ENCODE measurements around the gene CPNE4. TPM values are rescaled to one million over a fixed set of nuclear protein-coding genes. Genes with fewer than 3 reads are reported as not detected.

Gene CPNE4
- total RNA-seq, 1 experiment from 2014 or later, result 0.41 TPM

DNA sequence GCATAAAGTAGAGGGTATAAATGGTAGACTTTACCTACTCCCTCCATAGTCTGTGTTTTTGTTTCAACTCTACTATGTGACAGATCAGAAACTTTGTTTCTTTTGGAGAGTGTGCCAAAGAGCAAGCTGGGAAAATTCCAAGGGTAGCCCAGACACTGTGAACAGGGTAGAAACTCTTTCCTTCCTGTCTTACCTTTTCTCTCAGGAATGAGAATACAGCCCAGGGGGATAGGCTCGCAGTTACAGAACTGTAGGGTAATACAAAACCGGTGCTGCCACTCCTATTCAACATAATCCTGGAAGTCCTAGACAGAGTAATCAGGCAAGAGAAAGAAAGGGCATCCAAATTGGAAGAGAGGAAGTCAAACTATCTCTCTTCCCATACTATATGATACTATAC lies 256.3 kb downstream of the CPNE4 start:
- TF ChIP-seq, protein P1, sequence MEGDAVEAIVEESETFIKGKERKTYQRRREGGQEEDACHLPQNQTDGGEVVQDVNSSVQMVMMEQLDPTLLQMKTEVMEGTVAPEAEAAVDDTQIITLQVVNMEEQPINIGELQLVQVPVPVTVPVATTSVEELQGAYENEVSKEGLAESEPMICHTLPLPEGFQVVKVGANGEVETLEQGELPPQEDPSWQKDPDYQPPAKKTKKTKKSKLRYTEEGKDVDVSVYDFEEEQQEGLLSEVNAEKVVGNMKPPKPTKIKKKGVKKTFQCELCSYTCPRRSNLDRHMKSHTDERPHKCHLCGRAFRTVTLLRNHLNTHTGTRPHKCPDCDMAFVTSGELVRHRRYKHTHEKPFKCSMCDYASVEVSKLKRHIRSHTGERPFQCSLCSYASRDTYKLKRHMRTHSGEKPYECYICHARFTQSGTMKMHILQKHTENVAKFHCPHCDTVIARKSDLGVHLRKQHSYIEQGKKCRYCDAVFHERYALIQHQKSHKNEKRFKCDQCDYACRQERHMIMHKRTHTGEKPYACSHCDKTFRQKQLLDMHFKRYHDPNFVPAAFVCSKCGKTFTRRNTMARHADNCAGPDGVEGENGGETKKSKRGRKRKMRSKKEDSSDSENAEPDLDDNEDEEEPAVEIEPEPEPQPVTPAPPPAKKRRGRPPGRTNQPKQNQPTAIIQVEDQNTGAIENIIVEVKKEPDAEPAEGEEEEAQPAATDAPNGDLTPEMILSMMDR (IDR thresholded peaks at IDR 0.05; ENCODE audit: insufficient read depth in 1 of 2, low read depth in 1 of 2, low read length in 1 of 2, severe bottlenecking in 1 of 2, unreplicated experiment in 1 of 2), result no peak
- Histone ChIP-seq H3K27me3 (replicated peaks; ENCODE audit: control insufficient read depth, insufficient read depth, low read length) (no peaks in the 10 kb centered on the region), H3K4me3 (ENCODE audit: low read depth, low read length) (no peak overlapping the region), H3K9me3 (no peaks in the 10 kb centered on the region), H3K36me3 (ENCODE audit: control insufficient read depth, insufficient read depth, low read length) (no peaks in the 10 kb centered on the region), H3K4me1 (no peaks in the 10 kb centered on the region)
- POLR2A ChIA-PET, result no interaction called here
- Mint-ChIP-seq H3K27ac (ENCODE audit: unreplicated experiment) (no peak overlapping the region), H3K4me3 (ENCODE audit: unreplicated experiment) (no peak overlapping the region), H3K36me3 (ENCODE audit: insufficient read depth, unreplicated experiment) (no peaks in the 10 kb centered on the region), H3K9me3 (ENCODE audit: unreplicated experiment) (no peaks in the 10 kb centered on the region), H3K27me3 (ENCODE audit: insufficient read depth, unreplicated experiment) (peaks cover 2% of the 10 kb centered on the region), H3K4me1 (ENCODE audit: low read depth, unreplicated experiment) (no peaks in the 10 kb centered on the region)
- intact Hi-C loops (cut with micrococcal nuclease; ENCODE audit: unreplicated experiment), result no loop called here
- no peak for DNase-seq
- no TSS peak for BruUV-seq (replicated peaks)
- CTCF ChIA-PET, result no interaction called here

DNA sequence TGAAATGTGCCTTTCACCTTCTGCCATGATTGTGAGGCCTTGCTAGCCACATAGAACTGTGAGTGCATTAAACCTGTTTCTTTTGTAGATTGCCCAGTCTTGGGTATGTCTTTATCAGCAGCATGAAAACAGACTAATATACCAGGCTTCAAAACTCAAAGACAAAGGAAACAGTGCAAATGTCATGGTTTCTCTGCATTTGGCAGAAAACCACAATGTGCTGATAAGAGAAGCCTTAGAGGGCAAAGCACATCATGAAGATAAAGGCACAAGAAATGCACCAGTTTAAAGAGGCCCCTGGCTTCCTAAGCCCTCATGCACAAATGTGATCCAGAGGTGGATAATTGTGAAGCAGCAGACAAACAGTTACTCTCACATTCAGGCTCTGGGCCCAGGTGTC lies 259.2 kb downstream of the CPNE4 start:
- Mint-ChIP-seq H3K4me3 (ENCODE audit: unreplicated experiment) (no peak overlapping the region), H3K27ac (ENCODE audit: unreplicated experiment) (no peak overlapping the region), H3K36me3 (ENCODE audit: insufficient read depth, unreplicated experiment) (no peaks in the 10 kb centered on the region), H3K27me3 (ENCODE audit: insufficient read depth, unreplicated experiment) (peaks cover 5% of the 10 kb centered on the region), H3K9me3 (ENCODE audit: unreplicated experiment) (no peaks in the 10 kb centered on the region), H3K4me1 (ENCODE audit: low read depth, unreplicated experiment) (no peaks in the 10 kb centered on the region)
- ChIA-PET POLR2A (no interaction called here), CTCF (no interaction called here)
- Histone ChIP-seq H3K27me3 (replicated peaks; ENCODE audit: control insufficient read depth, insufficient read depth, low read length) (no peaks in the 10 kb centered on the region), H3K4me3 (ENCODE audit: low read depth, low read length) (no peak overlapping the region), H3K36me3 (ENCODE audit: control insufficient read depth, insufficient read depth, low read length) (no peaks in the 10 kb centered on the region), H3K9me3 (no peaks in the 10 kb centered on the region), H3K4me1 (no peaks in the 10 kb centered on the region)
- no TSS peak for BruUV-seq (replicated peaks)
- TF ChIP-seq, protein P1 (IDR thresholded peaks at IDR 0.05; ENCODE audit: insufficient read depth in 1 of 2, low read depth in 1 of 2, low read length in 1 of 2, severe bottlenecking in 1 of 2, unreplicated experiment in 1 of 2), result no peak
- DNase-seq, result no peak
- intact Hi-C loops (cut with micrococcal nuclease; ENCODE audit: unreplicated experiment), result no loop called here

DNA sequence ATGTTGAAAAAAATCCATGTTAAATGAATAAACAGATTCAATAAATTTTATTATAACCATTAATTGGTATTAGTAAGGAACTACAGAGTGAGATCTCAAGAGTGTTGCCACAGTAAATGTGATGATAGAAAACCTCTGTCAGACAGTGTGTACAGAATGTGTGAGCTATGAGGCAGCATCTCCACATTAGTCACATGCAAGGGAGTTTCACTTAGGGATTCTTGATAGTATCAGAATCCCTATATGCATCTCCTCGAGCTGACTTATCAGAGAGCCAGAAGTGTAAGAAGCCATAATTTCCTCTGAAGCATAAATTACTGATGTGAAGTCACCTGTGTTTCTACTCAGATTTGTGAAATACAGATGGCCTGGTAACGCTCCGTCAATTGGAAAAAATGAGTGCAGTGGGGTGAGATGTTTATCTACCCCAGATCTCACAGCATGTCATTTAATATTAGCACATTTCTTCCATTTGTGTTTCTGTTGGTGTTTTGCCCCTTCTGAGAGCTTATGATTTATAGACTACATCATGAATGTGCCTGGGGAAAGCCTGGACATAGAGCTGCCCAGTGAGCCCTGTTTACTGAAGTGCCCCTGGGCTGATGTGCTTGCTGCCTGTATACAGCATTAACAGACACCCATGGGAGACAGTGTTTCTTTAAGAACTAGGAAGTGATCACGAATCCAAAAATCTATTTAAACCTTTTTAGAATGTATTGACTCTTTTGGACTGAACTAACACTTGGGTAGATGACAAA lies 262.4 kb downstream of the CPNE4 start:
- H3K4me1 ChIP-seq, result no peaks in the 10 kb centered on the region
- CTCF ChIA-PET, result no interaction called here
- TF ChIP-seq, protein P1 (IDR thresholded peaks at IDR 0.05; ENCODE audit: insufficient read depth in 1 of 2, low read depth in 1 of 2, low read length in 1 of 2, severe bottlenecking in 1 of 2, unreplicated experiment in 1 of 2), result no peak
- no peak overlapping the region for H3K4me3 ChIP-seq (ENCODE audit: low read depth, low read length)
- H3K36me3 ChIP-seq (ENCODE audit: control insufficient read depth, insufficient read depth, low read length), result no peaks in the 10 kb centered on the region
- no peak for DNase-seq
- peaks cover 5% of the 10 kb centered on the region for H3K27me3 Mint-ChIP-seq (ENCODE audit: insufficient read depth, unreplicated experiment)
- no peaks in the 10 kb centered on the region for H3K9me3 ChIP-seq
- no peaks in the 10 kb centered on the region for H3K4me1 Mint-ChIP-seq (ENCODE audit: low read depth, unreplicated experiment)
- H3K4me3 Mint-ChIP-seq (ENCODE audit: unreplicated experiment), result no peak overlapping the region
- no TSS peak for BruUV-seq (replicated peaks)
- no peaks in the 10 kb centered on the region; the same call in 1 of the 2 replicates for H3K27me3 ChIP-seq (replicated peaks; ENCODE audit: control insufficient read depth, insufficient read depth, low read length)
- POLR2A ChIA-PET, result no interaction called here
- H3K9me3 Mint-ChIP-seq (ENCODE audit: unreplicated experiment), result no peaks in the 10 kb centered on the region
- no peaks in the 10 kb centered on the region for H3K36me3 Mint-ChIP-seq (ENCODE audit: insufficient read depth, unreplicated experiment)
- intact Hi-C loops (cut with micrococcal nuclease; ENCODE audit: unreplicated experiment), result no loop called here
- H3K27ac Mint-ChIP-seq (ENCODE audit: unreplicated experiment), result no peak overlapping the region
